GM18870 (cell line): ENCODE measurements around the gene CAMLG.

Source experiments
- ATAC-seq: cut with Tn5 transposase; IDR thresholded peaks from one replicate; pipeline ENCODE4 v1.9.1; 2021; ENCODE audit warnings: moderate library complexity; ENCODE audit not compliant: unreplicated experiment

CAMLG gene

DNA sequence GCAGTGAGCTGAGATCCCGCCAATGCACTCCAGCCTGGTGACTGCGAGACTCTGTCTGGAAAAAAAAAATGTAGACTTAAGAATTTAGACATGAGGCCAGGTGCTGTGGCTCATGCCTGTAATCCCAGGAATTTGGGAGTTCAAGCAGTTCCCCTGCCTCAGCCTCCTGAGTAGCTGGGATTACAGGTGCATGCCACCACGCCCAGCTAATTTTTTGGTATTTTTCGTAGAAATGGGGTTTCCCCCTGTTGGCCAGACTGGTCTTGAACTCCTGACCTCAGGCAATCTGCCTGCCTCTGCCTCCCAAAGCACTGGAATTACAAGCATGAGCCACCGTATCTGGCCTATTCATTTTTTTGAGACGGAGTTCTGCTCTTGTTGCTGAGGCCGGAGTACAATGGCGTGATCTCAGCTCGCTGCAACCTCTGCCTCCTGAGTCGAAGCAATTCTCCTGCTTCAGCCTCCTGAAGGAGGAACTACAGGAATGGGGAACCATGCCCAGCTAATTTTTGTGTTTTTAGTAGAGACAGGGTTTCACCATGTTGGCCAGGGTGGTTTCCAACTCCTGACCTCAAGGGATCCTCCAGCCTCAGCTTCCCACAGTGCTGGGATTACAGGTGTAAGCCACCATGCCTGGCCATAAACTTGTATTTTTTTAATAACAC is 34.2 kb downstream of the CAMLG start:
- no peak for ATAC-seq

DNA sequence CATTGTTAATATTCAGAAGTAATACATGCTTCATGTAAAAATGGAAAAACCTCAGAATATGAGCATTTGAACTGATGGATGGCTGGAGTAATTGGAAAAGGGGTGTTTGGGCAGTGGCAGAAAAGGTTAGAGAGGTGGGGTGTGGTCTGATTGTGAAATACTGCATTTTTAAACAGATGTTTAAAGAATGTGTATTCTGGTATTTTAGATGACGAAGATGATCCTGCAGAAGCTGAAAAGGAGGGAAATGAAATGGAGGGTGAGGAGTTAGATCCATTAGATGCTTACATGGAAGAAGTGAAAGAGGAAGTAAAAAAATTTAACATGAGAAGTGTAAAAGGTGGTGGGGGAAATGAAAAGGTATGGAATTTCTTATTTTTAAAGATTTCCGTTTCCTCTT is 39.0 kb downstream of the CAMLG start:
- ATAC-seq = no peak

DNA sequence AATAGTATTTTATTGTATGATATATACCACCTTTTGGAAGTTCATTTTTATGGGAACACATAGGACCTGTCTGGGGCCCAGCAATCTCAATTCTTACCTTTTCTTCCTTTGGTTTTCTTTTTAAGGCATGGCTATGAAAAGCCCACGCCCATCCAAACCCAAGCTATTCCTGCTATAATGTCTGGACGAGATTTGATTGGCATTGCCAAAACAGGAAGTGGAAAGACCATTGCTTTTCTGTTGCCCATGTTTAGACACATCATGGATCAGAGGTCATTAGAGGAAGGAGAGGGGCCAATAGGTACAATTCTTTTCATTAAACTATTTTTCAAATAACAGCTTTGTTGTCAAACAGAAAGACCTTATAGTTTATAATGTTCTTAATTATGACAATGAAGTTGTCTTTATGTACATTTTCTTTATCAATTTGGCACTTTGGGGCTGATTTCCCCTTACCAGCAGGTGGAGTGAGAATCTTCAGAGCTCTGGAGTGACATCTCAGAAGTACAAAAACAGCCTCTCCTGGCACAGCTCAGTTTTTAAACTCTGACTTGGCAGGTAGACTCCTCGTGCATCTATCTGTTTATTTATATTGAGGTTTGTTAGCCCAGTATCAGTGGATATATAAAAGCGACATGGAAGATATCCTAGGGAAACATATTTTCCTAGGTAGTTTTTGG is 46.0 kb downstream of the CAMLG start:
- no peak for ATAC-seq

DNA sequence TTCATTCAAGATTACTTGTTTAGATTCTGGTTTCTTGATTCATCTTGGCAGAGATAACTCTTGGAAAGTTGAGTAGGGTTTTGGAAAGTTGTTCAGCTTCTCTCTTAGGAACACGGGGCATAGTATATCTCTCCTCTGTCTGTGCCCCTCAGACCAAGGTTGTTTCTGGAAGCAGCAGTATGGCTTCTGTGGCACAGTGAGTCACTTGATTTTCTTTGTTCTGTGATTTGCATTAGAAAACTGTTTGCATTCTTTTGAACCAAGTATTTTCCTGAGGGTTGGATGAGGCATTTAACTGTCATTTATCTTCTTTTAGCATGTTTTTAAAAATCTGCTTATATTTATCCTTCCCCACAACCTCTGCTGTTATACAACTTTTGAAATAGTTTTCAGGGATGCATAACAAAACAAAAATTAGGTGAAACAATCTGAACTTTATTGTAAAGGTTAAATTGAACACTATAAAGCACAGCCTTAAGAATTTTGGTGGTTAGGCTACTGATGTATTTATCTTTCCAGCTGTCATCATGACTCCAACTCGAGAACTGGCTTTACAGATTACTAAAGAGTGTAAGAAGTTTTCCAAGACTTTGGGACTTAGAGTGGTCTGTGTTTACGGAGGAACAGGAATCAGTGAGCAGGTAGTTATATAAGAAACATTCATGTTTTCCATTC is 46.7 kb downstream of the CAMLG start:
- ATAC-seq = no peak

DNA sequence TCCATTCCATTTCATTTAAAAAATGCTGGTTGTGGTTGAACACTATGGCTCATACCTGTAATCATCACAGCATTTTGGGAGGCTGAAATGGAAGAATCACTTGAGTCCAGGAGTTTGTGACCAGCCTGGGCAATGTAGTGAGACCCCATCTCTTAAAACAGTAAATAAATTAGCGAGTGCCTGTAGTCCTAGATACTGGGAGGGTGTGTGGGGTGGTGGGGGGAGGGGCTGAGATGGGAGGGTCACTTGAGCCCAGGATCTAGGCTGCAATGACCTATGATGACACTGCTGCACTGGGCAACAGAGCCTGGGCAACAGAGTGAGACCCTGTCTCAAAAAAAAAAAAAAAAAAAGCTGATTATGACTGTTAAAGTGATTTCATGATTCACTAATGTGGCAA is 49.3 kb downstream of the CAMLG start:
- ATAC-seq = no peak

DNA sequence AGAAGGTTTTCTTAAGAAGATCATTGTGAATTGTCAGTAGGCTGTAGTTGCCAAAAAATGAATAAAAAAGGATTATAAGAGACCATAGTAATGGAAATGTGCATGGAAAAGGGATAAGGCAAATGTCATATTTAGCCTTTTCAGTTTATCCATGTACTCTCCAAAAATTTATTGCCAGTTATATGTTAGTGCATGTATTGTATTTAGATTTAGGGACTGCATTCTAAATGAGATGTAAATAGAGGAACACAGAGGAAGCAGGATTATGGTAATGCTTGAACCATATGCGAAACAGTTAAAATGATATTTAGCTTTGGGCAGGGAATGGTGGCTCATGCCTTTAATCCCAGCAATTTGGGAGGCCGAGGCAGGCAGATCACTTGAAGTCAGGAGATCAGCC is 53.2 kb downstream of the CAMLG start:
- no peak for ATAC-seq

DNA sequence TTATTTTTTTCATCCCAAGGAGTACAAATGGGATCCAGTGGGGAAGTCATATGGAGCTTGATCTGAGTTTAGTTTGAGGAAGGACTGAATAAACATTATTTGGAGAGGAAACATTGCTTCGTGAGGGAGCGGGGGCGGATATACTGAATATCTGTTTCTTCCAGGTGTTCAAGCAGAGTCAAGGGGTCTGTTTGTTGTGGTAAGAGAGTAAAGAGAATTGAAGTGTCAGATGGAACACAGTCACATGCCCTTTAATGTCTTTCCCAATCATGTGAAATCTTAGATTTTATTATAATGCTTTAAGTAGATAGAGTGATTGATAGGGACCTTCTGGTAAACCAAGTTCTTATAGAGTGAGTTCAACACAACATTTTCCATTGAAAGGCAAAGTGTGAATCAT is 53.9 kb downstream of the CAMLG start:
- no peak for ATAC-seq

DNA sequence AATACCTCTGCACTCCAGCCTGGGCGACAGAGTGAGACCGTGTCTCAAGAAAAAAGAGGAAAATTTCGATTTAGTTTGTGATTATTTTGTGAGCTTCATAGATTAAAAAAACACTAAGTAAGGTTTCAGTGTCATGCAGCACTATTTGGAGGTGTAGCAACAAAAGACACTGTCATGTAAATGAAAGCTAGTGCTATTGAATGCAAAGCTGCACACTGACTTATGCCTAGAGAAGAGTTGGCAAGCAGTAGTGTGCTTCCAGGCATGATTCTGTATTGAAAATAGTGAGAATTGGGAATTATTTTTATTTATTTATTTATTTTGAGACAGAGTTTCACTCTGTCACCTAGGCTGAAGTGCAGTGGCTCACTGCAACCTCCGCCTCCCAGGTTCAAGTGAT is 54.8 kb downstream of the CAMLG start:
- ATAC-seq = no peak

DNA sequence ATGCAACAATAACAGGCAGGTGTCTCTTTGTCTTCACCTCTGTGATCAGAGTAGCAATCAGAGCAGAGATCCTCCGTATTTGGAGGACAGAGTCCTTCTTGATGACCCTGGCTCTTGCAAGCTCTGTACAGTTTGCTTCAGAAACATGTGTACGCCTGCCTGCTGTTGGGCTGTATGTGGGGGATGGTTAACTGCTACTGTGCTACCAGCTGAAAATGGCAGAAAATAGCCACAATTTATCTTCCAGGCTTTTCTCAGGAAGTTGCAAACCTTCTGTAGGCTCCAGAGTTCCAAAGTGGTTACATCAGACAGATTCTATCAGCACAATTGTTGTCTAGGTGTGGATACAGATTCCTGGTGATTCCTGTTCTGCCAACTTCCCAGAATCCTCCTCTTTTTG is 55.7 kb downstream of the CAMLG start:
- no peak for ATAC-seq

DNA sequence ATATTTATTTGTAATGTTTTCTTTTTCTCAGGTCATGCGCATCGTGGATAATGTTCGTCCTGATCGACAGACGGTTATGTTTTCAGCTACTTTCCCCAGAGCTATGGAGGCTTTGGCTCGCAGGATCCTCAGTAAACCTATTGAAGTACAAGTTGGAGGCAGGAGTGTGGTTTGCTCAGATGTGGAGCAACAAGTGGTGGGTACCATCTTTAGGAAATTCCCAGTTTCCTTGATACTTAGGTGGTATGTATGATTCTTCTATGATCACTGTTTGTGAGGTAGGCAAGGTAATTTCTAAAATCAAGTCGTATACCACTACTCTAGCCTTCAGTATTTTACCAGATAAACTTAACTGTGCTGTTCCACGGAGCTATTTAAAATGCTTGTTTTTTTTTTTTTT is 56.5 kb downstream of the CAMLG start:
- no peak for ATAC-seq

DNA sequence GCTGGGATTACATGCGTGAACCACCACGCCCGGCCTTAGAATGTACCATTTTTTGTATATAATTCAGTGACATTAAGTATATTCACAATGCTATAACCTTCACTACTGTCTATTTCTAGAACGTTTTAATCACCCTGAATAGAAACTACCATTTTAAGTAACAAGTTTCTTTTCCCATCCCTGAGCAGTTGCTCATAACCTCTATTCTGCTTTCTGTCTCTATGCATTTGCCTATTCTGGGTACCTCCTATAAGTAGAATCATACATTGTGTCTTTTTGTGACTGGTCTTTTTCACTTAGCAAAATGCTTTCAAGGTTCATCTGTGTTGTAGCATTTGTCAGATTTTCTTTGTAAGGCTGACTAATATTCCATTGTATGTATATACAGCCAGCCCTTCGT is 60.1 kb downstream of the CAMLG start:
- ATAC-seq = no peak
